Skeletal muscle cell (primary cell): ENCODE measurements around the gene PROM2.

ENCODE experiments used
- DNase-seq: peaks from one replicate; pipeline ENCODE4 v3.0.0-alpha.2; 2010; ENCODE audit warnings: low read depth
- H3K4me3 ChIP-seq: 2 replicates; pipeline ENCODE4 v1.5.1; 2011; ENCODE audit warnings: low read depth, mild to moderate bottlenecking, control low read depth, low read length, moderate library complexity

The PROM2 gene

DNA sequence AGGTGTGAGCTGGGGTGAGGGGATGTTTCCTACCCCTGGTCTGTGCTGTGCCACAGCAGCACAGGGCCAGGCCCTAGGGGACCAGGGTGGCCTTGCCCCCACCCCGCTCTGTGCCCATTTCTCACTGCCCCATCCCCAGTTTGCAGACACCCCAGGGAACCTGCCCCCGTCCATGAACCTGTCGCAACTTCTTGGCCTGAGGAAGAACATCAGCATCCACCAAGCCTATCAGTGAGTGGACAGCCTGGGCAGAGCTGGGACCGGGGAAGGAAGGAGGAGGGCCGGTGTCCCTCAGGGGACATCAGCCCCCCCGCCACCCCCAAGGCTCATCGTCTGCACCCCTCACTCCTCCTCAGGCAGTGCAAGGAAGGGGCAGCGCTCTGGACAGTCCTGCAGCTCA, 7.5 kb downstream of the PROM2 start:
- H3K4me3 ChIP-seq: no peak overlapping the region
- DNase-seq: no peak

DNA sequence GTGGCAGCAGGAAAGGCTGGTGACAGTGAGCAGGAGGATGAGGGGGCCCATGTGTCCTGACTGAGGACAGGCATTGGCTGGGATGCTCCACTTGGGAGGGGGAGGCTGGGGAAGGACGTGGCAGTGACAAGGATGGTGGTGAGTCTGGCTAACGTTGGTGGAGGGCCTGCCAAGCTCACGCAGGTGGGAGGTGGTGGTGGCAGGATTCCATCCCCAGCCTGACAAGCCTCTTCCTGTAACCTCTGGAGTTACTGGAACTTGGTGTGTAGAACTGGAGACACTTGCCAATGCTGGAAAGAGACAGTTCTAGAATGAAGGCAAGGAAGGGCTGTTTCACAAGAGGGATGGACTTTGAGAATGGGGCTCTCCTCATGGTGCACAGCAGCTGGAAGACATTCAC, 8.2 kb downstream of the PROM2 start:
- no peak for DNase-seq

DNA sequence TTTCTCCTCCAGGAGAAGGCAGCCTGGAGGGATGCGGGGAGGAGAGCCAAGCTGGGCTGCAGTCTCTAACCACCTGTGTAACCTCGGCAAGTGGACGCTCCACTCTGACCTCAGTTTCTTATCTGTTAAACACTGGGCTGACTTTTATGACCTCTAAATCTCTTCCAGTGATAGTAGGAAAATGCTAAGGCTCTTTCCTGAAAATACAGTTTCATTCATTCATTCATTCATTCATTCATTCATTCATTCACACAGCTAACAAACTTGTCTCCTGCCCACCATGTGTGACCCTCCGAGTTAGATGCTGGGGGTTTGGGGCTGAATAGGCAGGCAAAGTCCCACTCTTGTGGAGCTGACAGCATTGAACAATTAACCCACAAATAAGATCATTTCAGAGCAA, 9.3 kb downstream of the PROM2 start:
- no peak overlapping the region for H3K4me3 ChIP-seq
- no peak for DNase-seq

More for the DNA sequence above, 8.2 kb downstream of the PROM2 start:
- no peak overlapping the region for H3K4me3 ChIP-seq

DNA sequence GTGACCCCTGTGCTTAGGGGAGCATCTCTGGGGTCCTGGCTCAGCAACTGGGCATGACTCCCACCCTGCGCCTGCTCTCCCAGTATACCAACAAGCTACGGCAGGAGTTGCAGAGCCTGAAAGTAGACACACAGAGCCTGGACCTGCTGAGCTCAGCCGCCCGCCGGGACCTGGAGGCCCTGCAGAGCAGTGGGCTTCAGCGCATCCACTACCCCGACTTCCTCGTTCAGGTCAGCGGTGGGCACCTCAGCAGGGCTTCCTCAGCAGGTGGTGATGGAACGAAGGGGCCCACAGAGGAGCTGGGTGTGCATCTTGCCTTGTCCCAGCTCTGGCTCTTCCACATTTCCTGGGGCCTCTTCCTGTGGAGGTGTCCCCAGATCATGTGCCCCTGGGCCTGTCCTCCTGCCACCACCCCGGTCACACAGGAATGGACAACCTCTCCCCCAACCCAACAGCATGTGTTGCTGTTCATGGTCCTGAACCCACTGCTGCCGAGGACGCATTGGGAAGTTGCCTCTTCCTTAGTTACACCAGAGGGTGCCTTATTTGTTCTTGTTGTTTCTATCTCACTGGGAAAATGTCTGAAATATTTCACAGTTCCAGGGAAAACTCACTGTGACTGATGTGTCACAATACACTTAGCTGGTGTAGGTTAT, 10.8 kb downstream of the PROM2 start:
- no peak for DNase-seq
- no peak overlapping the region for H3K4me3 ChIP-seq

DNA sequence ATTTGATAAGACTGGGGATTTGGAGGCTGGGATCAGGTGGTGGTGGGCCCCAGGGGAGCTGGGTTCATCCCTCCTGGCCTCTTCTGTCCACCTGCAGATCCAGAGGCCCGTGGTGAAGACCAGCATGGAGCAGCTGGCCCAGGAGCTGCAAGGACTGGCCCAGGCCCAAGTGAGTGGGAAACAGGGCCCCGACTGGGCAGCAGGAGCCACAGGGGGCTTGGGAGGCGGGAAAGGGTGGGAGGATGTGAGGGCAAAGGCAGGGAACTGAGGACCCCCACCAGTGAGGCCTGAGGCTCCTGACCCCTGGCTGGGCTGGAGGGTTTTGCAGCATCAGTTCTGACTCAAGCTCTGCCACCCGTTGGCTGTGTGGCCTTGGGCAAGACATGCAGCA, 11.3 kb downstream of the PROM2 start:
- DNase-seq: no peak

DNA sequence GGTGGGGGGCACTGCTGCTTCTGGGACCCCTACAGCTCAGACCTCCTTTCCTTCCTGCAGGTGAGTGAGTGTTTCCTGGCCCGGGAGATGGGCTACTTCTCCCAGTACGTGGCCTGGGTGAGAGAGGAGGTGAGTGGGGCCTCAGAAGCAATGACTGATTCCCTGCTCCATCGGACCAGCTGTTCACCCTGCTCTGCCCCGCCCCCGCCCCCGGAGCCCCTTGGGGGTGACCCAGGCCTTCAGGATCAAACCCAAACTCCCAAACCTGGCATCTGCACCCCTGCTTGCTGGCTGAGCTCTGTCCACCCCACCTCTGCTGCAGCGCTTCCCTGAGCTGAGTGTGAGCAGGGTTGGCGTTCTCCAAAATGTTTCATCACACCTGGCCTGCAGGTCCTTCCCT, 13.1 kb downstream of the PROM2 start:
- no peak for DNase-seq
- no peak overlapping the region for H3K4me3 ChIP-seq

More for the DNA sequence above, 11.3 kb downstream of the PROM2 start:
- no peak overlapping the region for H3K4me3 ChIP-seq

DNA sequence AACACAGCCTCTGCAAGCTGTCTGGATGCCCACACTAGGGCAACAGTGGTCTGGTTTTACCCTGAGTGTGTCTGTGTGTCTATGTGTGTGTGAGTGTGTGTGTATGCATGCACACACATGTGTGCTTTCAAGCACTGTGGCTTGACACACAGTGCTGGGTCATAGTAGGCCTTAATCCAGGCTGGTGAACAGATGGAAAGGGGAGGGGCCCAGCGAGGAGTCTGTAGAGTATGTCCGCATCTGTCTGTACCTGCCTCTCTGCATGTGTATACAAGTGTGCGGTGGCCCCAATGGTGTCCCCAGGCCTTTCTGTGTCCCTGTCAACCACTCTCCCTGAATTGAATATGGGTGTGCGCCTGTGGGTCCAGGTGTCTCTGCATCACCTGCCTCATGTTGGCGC, 13.6 kb downstream of the PROM2 start:
- DNase-seq: no peak
- no peak overlapping the region for H3K4me3 ChIP-seq

DNA sequence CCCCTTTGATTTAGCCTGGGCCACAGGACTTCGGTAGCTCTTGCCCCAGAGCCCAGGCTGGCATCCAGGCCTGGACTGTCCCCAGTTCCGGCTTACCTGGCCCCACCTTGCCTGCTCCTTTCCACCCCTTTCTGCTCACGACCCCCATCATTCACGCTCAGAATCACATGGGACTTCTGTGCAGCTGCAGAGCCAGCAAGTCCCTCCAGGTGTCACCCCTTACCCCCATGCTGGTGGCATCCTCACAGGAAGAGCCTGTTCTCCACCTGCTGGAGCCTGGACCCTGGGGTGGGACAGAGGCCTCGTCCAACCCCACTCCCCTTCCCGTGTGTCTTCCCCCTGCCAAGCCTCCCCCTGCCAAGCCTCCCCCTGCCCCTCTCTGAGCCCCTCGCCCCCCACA, 15.0 kb downstream of the PROM2 start:
- DNase-seq: no peak
- no peak overlapping the region for H3K4me3 ChIP-seq

DNA sequence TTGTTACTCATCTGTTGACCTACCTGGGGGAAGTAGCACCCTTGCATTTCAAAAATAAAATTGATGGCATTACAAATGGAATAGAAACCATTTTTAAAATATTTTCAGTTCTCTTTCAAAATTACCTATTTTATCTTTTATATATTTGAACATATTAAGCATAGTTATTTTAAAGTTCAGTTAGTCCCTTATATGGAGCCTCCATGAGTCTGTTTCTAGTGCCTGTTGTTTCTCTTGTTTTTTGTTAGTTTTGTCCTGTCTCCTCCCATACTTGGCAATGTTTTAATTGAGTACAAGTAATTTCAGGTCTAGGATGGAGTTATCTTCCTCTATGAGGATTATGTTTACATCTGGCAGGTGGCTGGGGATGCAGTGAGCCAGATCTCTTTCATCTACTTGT, 17.0 kb downstream of the PROM2 start:
- no peak for DNase-seq
- H3K4me3 ChIP-seq: no peak overlapping the region

DNA sequence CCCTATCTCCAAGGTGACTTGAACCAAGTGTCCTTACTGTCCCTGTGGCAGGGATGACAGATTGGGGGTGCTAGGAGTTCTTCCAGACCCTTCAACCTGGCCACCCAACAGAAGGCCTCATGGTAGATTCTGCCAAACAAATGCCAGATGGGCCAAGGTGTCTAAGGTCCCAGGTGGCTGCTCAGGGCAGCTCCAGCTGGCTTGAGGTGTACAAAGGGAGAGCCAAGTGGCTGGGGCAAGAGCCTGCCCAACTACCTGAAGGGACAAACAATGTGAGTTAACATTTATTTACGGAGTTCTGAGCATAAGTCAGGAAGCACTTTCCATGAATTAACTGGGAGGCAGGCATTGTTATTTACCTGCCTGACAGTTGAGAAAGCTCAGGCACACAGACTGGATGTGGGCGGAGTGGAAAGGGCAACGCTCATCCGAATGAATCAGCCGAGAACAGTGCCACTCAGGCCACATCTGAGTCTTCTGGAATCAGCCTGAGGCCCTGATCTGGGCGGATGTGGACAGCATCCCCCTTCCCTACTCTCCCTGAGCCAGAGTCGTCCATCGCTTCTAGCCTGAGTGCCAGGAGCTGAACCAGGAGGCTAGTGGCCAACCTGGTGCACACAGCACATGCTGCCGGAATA, 18.5 kb downstream of the PROM2 start:
- no peak for DNase-seq
- H3K4me3 ChIP-seq: no peak overlapping the region

DNA sequence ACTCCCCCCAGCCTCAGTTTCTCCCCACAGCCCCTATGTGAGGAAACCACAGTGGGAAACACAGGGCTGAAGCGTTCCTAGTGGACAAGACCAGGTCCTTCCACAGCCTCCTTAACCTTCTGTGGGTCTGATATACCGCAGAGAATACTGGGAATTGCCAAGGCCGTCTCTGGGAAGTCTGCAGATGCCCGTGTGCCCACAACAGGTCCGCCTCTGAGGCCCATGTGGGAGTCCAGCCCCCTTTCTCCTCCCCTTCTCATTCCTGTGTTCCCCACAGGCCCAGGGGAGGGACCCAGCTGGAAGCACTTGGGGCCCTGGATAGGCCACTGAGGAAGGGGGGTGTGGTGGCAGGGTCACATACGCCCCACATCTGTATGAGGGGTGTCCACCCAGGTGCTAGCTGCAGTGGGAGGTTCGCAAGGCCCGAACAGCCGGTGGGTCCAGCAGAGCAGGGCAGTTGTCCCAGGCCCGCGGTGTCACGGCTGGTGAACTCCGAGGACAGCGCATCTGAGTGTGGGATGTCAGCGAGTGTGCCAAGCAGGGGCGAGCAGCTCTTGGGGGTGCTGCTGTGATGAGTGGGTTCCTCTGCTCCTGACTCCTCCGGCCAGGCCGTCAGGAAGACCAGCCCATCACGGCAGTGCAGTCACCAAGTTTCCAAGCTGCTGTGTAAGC, 20.5 kb downstream of the PROM2 start:
- H3K4me3 ChIP-seq: no peak overlapping the region
- DNase-seq: no peak

DNA sequence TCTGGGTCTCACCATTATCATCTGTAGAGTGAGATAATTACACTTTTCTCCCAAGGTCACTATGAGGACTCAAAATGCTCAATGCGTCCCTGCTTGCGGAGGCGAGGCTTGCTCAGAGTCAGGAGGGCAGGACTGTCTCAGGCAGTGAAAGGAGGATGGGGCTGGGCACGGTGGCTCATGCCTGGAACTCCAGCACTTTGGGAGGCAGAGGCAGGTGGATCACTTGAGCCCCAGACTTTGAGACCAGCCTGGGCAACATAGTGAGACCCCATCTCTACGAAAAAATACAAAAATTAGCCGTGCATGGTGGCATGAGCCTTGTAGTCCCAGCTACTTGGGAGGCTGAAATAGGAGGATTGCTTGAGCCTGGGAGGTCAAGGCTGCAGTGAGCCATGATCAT, 21.1 kb downstream of the PROM2 start:
- no peak overlapping the region for H3K4me3 ChIP-seq
- no peak for DNase-seq

DNA sequence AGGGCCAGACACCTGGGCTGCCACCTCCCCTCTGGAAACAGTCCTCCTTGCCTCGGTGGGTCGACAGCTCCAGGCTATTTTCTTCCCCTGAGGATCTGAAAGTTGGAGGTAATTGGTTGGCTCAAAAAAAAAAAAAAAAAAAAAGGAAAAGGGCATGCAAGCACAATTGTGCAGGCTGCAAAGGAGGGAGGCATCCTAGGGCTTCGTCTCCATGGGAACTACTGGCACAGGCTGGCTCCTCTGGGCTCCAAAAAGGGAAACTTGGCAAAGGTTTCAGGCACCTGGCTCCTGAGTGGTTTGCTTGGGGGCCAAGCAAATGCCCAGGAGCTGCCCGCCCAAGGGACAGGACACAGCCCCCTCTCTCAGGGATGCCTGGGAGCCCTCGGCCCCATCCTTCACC, 21.8 kb downstream of the PROM2 start:
- H3K4me3 ChIP-seq: no peak overlapping the region

DNA sequence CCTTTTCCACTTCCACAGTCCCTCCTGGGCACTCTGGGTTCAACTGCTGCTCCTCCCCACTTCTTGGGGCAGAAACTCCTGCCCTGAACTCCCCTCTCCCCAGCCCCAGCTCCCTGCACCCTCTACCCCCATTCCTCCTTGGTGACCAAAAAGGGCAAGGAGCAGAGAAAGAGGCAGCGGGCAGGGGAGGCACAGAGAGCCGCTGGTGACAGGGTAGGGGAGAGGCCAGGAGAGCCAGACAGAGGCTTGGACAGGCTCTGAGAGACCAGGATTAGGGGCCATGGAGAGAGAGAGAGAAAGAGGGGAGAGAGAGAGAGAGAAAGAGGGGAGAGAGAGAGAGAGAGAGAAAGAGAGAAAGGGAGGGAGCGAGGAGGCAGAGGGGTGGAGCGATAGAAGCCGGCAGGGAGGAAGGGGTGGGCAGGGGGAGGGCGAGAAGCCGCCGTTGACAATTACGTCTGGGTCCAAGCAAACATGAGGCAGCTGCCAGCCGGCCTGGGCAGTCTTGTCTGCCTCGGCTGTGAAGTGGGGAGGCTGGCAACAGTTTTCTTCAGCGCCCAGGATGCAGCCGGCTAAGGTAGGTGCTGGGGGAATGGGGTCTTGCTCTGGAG, 22.7 kb downstream of the PROM2 start, which contains the start of gene KCNIP3:
Gene KCNIP3, plus strand, starts transcription at position 468 of the 608 bp plus-strand sequence. Its CDS starts 92 bp downstream, at position 560.
- no peak for DNase-seq
- no peak within 1 kb of the TSS for H3K4me3 ChIP-seq

More for the DNA sequence above, 21.8 kb downstream of the PROM2 start:
- no peak for DNase-seq

DNA sequence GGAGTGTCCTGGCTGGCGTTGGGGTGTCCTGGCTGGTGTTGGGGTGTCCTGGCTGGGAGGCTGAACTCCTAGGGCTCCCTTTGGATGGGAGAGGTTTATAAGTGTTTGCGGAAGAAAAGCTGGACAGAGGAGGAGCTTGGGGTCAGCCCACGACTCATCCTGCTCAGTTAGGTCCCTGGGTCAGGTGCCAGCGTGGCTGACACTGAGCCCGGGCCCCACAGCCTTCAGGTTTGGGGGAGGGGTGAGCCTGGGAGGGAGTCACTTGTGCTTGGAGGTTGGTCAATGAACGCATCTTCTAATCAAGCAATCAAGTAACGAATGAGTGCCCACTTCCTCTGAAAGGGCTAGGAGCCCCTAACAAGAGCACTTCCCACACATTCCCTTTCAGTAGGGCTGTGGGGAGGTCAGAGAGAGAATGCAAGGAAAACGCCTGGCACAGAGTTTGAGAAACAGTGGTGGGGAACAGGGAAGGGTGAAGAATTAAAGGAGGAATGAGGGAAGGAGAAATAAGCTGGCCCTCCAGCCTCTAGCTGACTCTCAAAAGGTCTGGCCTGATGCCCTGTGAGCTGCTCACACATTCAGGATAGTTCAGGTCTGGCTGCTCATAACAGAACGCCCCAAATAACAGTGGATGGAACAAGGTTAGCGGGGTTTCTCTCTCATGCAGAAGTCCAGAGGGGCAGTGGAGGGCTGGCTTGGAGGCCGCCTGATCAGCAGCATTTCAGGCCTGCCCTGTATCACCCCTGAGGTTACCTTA, 23.6 kb downstream of the PROM2 start:
- no peak for DNase-seq
- no peak overlapping the region for H3K4me3 ChIP-seq

DNA sequence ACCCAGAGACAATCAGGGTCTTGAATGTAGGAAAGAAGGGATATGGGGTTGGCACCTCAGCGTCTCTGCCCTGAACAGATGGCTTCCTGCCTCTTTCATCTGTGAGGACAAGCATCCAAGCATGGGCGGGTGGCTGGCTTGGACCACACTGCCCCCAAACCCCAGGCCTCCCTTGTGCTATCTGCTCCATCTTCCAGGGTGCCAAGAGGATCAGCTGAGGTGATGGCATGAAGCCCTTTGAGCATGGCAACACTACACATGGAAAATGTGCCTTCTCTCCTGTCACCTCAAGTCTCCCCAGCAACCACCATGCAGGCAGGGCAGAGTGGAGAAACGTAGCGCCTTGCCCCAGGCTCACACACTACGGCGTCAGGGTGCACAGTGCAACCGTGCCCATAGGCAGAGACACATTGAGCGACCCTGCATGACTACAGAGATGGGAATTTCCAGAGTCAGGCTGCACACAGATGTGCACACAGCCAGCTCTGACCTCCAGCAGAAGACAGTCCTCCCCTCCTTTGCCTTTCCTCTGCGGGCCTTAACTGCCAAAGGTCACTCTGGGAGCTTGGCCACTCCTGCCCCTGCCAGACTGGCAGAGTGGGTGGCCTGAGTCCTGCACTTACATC, 24.4 kb downstream of the PROM2 start:
- H3K4me3 ChIP-seq: no peak overlapping the region
- DNase-seq: no peak

DNA sequence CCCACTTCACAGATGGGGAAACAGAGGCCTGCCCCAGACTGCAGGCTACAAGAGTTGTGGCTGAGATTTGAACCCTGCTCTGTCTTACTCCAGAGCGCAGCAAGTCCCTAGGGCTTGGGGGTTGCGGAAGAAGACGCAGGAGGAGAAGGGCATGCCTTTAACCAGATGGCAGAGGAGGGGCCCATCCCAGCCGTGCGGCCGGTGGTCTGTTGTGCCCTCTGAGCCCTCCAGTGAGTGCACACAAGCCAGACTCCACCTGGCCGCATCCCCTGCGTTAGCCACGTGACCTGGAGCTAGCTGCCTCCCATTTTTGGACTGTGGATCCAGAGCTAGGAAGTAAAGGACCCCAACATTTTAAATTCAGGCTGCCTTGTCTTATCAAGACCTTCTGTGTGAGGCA, 25.7 kb downstream of the PROM2 start:
- DNase-seq: no peak
- H3K4me3 ChIP-seq: no peak overlapping the region

DNA sequence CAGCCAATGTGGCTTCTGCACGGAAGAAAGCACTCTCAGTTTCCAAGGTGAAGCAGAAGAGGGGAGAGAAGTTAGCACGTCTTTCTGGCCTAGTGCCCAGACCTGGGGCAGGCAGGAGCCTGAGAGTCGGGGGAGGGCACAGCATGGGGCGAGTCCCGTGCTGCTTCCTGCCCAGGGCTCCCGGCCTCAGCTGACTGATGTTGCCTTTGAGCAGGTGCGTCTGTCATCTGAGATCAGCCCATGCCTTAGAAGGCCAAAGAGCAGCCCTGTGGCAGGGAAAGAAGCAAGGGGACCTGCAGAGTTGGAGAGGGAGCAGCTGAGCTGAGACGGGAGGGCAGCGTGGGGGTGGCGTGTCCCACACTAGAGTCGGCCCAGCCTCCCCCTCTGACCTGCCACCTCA, 26.2 kb downstream of the PROM2 start:
- no peak for DNase-seq

DNA sequence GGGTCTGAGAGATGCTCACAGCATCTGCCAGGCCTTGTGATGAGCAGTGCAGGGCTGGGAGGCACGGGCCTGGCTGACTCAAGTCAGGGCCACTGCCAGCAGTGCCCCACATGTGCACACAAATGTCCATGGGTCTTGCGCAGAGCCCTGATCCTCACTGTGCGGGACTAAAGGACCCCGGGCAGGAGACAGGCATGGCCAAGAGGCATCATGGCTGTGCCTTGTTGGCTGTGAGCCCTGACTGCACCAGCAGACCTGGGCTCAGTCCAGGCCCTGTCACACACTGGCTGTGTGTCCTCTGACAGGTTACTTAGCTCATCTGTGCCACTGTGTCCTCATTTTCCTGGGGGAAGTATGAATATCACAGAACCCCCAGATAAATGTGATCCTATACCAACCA, 26.9 kb downstream of the PROM2 start:
- H3K4me3 ChIP-seq: no peak overlapping the region
- no peak for DNase-seq

More for the DNA sequence above, 26.2 kb downstream of the PROM2 start:
- H3K4me3 ChIP-seq: no peak overlapping the region
